Right lobe of liver (tissue), 6 donors: ENCODE results near the gene METTL4. TPM values are rescaled to one million over a fixed set of nuclear protein-coding genes. Genes with fewer than 3 reads are reported as not detected.

ENCODE experiments used
- ATAC-seq, 4 donors: fragments of 200-7000 bp; cut with Tn5 transposase; one replicate each; pipeline ENCODE4 v1.9.1; 2020; ENCODE audit warnings: mild to moderate bottlenecking in 4 of 4, moderate library complexity in 4 of 4
- DNase-seq, 3 donors: peaks; one replicate each; pipeline ENCODE4 v3.0.0-alpha.2; 2020
- H3K27ac ChIP-seq, 3 donors: fragments of 200-600 bp; one replicate each; pipeline ENCODE4 v1.8.0; 2022
- H3K27me3 ChIP-seq, 2 donors: fragments of 200-600 bp; one replicate each; pipeline ENCODE4 v1.8.0; 2022
- H3K36me3 ChIP-seq, 4 donors: fragments of 200-600 bp; sonication (generic) in 1 of 4; one replicate each; pipeline versions ENCODE4 v1.5.1 to v1.8.0; 2017 to 2022; ENCODE audit warnings: control low read depth in 1 of 4
- H3K4me1 ChIP-seq, 4 donors: fragments of 200-600 bp; sonication (generic) in 1 of 4; one replicate each; pipeline versions ENCODE4 v1.5.1 to v1.8.0; 2017 to 2022; ENCODE audit warnings: control low read depth in 1 of 4
- H3K4me3 ChIP-seq, 3 donors: fragments of 200-600 bp; one replicate each; pipeline ENCODE4 v1.8.0; 2022
- H3K9me3 ChIP-seq, 4 donors: fragments of 200-600 bp; sonication (generic) in 1 of 4; one replicate each; pipeline versions ENCODE4 v1.5.1 to v1.8.0; 2017 to 2022; ENCODE audit warnings: control low read depth in 1 of 4
- CTCF ChIP-seq, 4 donors: fragments of 200-600 bp in 3 of 4; fragments of 450-650 bp in 1 of 4; IDR thresholded peaks; one replicate each; pipeline versions ENCODE4 v1.5.1 to v1.8.0; 2016 to 2022; ENCODE audit warnings: antibody characterized with exemption in 4 of 4, mild to moderate bottlenecking in 2 of 4
- POLR2A ChIP-seq: fragments of 450-650 bp; IDR thresholded peaks from one replicate; pipeline ENCODE4 v1.6.1; 2017; ENCODE audit warnings: antibody characterized with exemption, mild to moderate bottlenecking
- WGBS: methylation state at CpG from one replicate; pipeline ENCODE4 v1.1.6; 2018; ENCODE audit warnings: low coverage, low lambda C conversion rate; ENCODE audit not compliant: insufficient coverage; ENCODE audit errors: missing lambda C conversion rate; 5-methylcytosine and 5-hydroxymethylcytosine counted together
- intact Hi-C, 2 donors: fragments of 100-400 bp; cut with DNase I; formaldehyde crosslinking; loops; one replicate each; pipeline versions ENCODE4 v1.11.2 to v1.14.1; 2022
- total RNA-seq, 6 experiments: library from RNA; depleted of rRNA in 2 of 6; stranded (reverse); fragments of >200 nt in 2 of 6; fragmentation: NEBNext Ultra II Directional in 3 of 6; extraction: Animal tissue kit (Norgen Biotek cat#: 25700) in 3 of 6; gene quantifications; one replicate each; pipeline versions ENCODE4 v1.1.0 to v1.2.4, GENCODE V29; 2016 to 2023
- donor health status: DM: no; HTN: yes; CAD: no.
- donor health status: DM: no; HTN: no; CAD: no.
- donor health status: DM: no; HTN: no; CAD: no.
- donor health status: DM: no; HTN: yes; CAD: no.
- donor health status: DM: no; HTN: yes; CAD: no.

Gene METTL4
- total RNA-seq, 6 experiments from 2014 or later: 3.2 to 4.9 (median 3.3) TPM

- H3K9me3 ChIP-seq: no peaks in the 10 kb centered on the region
- no peaks in the 10 kb centered on the region for H3K27me3 ChIP-seq
- H3K4me3 ChIP-seq: no peak overlapping the region
- WGBS: 57% methylated on average over 3 of the region's 3 CpGs
- no peaks in the 10 kb centered on the region for H3K36me3 ChIP-seq
- no peak for DNase-seq
- TF ChIP-seq POLR2A: no peak
- TF ChIP-seq CTCF (IDR thresholded peaks at IDR 0.05): no peak
- intact Hi-C loops: no loop called here
- no peak for ATAC-seq
- no peaks in the 10 kb centered on the region for H3K4me1 ChIP-seq
- no peak overlapping the region for H3K27ac ChIP-seq
Measured at GRCh38 chr18:2511451-2511850, 59.9 kb downstream of the METTL4 start.

- intact Hi-C loops: no loop called here
- no peak for ATAC-seq
- H3K9me3 ChIP-seq: no peaks in the 10 kb centered on the region
Measured at GRCh38 chr18:2510416-2510815, 60.9 kb downstream of the METTL4 start.

GRCh38 chr18:2508678-2509077, 62.6 kb downstream of the METTL4 start:
- DNase-seq (no peak), ATAC-seq (no peak)
- intact Hi-C loops: no loop called here
- H3K4me1 ChIP-seq: no peaks in the 10 kb centered on the region
- no peak overlapping the region for H3K27ac ChIP-seq
- no peaks in the 10 kb centered on the region for H3K36me3 ChIP-seq
- H3K9me3 ChIP-seq: no peaks in the 10 kb centered on the region
- no peak overlapping the region for H3K4me3 ChIP-seq
- WGBS: 91% methylated on average over 3 of the region's 3 CpGs
- no peaks in the 10 kb centered on the region for H3K27me3 ChIP-seq
- no peak for TF ChIP-seq POLR2A
- TF ChIP-seq CTCF (IDR thresholded peaks at IDR 0.05): no peak

More at GRCh38 chr18:2510416-2510815, 60.9 kb downstream of the METTL4 start:
- WGBS: 75% methylated on average over 6 of the region's 6 CpGs
- H3K4me3 ChIP-seq: no peak overlapping the region
- no peak overlapping the region for H3K27ac ChIP-seq
- no peaks in the 10 kb centered on the region for H3K36me3 ChIP-seq
- no peak for DNase-seq
- no peaks in the 10 kb centered on the region for H3K27me3 ChIP-seq
- H3K4me1 ChIP-seq: no peaks in the 10 kb centered on the region
- no peak for TF ChIP-seq CTCF (IDR thresholded peaks at IDR 0.05)
- TF ChIP-seq POLR2A: no peak

GRCh38 chr18:2508155-2508554, 63.1 kb downstream of the METTL4 start:
- no peak overlapping the region for H3K27ac ChIP-seq
- H3K9me3 ChIP-seq: no peaks in the 10 kb centered on the region
- DNase-seq: no peak
- no peak for TF ChIP-seq CTCF (IDR thresholded peaks at IDR 0.05)
- TF ChIP-seq POLR2A: no peak
- WGBS: 82% methylated on average over 2 of the region's 2 CpGs
- no peaks in the 10 kb centered on the region for H3K36me3 ChIP-seq
- no peaks in the 10 kb centered on the region for H3K27me3 ChIP-seq
- no peak for ATAC-seq
- no peaks in the 10 kb centered on the region for H3K4me1 ChIP-seq
- intact Hi-C loops: no loop called here
- H3K4me3 ChIP-seq: no peak overlapping the region

GRCh38 chr18:2504642-2505041, 66.7 kb downstream of the METTL4 start:
- WGBS: 64% methylated on average over 1 of the region's 1 CpG
- ATAC-seq (no peak), DNase-seq (no peak)
- H3K27me3 ChIP-seq: no peaks in the 10 kb centered on the region
- no peaks in the 10 kb centered on the region for H3K9me3 ChIP-seq
- no peaks in the 10 kb centered on the region for H3K36me3 ChIP-seq
- TF ChIP-seq POLR2A (no peak), CTCF (IDR thresholded peaks at IDR 0.05) (no peak)
- no peak overlapping the region for H3K27ac ChIP-seq
- H3K4me1 ChIP-seq: no peaks in the 10 kb centered on the region
- intact Hi-C loops: no loop called here
- H3K4me3 ChIP-seq: no peak overlapping the region
